ENCODE measurements around the gene FBLN1.
"Not testable (repeated sequence)": the region's sequence is repeated elsewhere in the genome, so short reads cannot be mapped to it uniquely, and the experiment has no call there.

FBLN1 gene

GRCh38 chr22:45616432-45616831, 113.7 kb downstream of the FBLN1 start:
- no peak for DNase-seq

DNA sequence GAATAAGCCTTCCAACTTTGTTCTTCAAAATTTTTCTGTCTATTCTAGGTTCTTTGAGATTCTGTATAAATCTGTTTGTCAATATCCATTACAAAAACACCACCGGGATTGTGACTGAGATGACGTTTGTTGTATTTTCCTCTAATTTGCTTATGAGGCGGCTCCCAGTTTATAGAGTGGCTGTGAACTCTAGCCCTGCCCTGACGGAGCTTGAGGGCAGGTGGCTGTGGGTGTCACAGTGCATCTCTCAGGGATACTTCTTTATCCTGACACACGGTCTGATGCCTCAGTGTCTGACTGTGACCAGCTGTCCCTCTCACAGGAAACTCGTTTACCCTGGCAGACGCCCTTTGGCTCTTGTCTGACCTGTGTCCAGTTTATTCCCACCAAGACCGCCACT, 115.3 kb downstream of the FBLN1 start:
- no peak for DNase-seq

DNA sequence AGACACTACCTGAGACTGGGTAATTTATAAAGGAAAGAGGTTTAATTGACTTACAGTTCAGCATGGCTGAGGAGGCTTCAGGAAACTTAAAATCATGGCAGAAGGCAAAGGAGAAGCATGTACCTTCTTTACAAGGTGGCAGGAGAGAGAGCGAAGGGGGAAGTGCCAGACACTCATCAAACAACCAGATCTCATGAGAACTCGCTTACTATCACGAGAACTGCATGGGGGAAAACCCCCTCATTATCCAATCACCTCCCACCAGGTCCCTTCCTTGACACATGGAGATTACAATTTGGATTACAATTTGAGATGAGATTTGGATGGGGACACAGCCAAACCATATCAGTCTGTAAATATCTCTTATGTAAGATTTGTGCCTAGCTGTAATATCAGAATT, 118.0 kb downstream of the FBLN1 start:
- DNase-seq: no peak

GRCh38 chr22:45621836-45622600, 119.3 kb downstream of the FBLN1 start:
- DNase-seq: no peak

GRCh38 chr22:45623464-45624145, 120.9 kb downstream of the FBLN1 start:
- DNase-seq: not testable (repeated sequence)

- DNase-seq: no peak
Observed at GRCh38 chr22:45626198-45626651, 123.5 kb downstream of the FBLN1 start.

- DNase-seq: no peak
Observed at GRCh38 chr22:45627489-45628233, 125.0 kb downstream of the FBLN1 start.

- no peak for DNase-seq
Observed at GRCh38 chr22:45628515-45628914, 125.8 kb downstream of the FBLN1 start.

DNA sequence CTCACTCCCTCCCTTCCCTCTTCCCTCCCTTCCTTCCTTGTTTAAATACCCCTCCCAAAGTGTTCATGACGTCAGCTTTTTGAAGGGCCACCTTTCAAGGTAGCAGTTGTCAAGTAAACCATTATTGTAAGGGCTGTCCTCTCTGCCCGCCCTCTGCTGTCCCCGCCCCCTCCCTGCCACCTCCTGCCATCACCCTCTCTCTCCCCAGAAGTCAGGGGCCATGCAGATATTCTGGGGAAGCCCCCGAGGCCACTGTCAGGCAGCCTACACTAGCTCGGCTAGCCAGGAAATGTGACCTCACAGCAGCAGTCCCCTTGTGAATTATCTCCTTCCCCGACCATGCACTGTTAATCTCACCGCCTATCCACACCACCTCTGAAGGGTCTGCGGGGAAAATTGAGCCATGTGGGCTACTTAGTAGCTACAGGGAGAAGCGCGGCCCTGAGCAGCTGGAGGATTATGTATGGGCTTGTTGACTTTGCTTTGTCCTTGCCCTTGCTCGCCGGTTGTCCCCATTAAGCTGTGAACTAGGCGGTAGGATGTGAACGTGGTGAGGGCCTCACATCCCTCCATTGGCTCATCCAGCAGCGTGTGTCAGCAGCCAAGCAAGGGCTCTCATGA, 126.9 kb downstream of the FBLN1 start:
- DNase-seq: no peak

DNA sequence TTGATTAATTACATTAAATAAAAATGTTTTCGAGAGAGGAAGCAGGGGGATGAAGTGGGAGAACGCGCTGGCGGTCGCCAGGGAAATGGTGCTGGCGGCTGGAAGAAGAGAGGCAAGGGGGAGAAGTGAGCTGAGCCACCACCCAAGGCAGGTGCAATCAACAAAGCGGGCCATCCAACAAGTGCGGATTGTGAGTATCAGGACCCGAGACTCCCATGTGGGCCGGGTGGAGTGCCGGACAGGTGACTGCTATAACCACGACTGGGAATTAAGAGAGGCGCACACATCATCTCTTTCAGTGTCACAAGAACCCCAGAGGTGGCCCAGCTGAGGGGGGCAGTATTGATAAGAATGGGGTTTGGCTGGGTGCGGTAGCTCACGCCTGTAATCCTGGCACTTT, 127.8 kb downstream of the FBLN1 start:
- no peak for DNase-seq

- no peak for DNase-seq
Observed at GRCh38 chr22:45631140-45631840, 128.6 kb downstream of the FBLN1 start.

- DNase-seq: no peak
Observed at GRCh38 chr22:45631841-45632238, 129.2 kb downstream of the FBLN1 start.

DNA sequence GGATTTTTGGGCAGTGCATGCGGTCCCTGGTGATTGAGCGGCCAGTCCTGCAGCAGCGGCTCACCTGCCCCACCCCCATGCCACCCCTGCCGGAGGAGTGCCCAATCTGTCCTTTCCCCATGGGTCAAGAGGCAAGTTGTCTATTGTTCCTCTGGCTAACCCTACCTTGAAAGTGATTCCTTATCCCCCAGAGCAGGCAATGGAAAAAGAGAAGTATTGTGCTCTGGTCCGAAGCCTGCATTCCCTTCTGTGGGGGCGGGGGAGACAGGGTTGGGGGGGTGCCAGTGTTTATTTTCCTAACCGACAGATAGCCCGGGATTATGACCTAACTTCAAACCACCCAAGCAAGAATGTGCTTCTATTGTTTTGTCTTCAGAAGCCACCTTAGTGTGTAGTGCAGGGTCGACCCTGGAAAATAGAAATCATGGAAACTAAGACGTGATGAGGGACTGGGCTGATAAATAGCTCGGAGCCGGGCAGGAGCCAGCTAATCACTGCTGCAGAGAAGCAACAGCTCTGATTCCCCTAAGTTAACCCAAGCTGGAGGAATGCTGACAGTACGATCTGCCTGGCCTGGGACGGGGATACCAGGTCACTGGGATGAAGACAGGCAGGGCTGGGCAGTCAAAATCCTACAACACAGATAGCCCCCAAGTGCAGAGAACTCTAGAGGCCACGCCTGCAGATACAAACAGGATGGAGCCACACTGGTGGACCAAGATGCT, 130.3 kb downstream of the FBLN1 start:
- DNase-seq: no peak

GRCh38 chr22:45636683-45637082, 134.0 kb downstream of the FBLN1 start:
- DNase-seq: no peak

DNA sequence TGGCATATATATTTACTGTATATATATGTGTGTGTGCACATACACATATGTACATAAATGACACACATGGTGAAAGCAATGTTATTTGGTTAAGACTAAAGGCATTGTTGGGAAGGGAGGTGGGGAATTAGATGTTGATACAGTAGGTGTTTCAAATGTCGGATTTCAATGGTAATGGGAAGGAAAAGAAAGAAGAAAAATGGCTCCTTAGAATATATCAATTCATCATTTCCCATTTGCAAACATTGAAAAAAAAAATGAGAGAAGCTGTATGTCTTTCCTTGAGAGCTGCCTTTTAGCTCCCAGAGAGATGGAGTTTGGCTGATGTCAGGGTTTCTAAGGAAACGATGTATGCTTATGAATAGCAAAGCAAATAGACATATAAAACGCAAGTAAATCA, 135.5 kb downstream of the FBLN1 start:
- no peak for DNase-seq

- DNase-seq: no peak
Observed at GRCh38 chr22:45638834-45639746, 136.4 kb downstream of the FBLN1 start.

DNA sequence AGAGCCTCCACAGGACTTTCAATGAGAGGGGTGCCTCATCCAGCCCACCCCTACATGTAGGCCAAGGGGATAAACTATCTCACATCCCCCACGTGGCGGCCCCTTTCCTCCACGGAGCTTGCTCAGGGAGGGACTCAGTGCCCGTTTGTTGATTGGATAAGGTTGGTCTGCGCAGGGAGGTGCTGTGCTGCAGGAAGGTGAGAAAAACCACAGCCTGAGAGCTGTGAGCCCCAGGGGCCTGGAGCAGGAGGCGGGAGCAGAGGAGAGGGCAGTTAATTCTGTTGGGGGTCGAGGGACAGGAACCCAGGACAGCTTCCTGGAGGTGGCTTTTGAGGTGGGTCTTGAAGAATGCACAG, 137.0 kb downstream of the FBLN1 start:
- DNase-seq: no peak

DNA sequence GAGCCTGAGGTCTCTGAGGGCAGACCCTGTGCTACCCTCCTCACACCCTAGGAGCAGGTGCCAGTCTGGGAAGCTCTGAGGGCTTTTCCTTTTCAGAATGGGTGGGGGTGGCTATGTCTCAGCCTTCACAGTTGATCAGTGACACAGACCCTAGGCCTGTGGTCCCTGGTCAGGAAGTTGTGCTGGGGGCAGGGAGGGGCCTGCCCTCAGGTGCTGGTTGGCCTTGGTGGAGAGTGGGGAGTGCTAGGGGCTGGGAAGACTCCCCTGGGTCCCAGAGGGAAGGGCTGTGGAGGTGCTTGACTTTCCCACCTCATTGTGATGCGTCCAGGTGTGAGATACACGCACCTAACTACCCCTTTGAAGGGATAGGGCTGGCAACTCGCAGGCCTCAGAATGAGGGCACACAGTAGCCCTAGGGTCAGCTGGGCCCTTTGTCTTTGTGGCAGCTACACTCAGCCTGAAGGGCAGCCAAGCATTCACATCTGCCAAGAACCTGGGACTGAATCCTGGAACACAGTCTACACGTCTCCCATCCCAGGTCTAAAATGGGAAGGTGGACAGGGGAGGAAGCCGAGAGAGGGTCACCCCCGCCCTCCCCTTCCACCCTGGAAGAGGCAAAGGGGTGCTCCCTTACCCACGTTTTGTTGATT, 137.7 kb downstream of the FBLN1 start:
- DNase-seq: no peak

DNA sequence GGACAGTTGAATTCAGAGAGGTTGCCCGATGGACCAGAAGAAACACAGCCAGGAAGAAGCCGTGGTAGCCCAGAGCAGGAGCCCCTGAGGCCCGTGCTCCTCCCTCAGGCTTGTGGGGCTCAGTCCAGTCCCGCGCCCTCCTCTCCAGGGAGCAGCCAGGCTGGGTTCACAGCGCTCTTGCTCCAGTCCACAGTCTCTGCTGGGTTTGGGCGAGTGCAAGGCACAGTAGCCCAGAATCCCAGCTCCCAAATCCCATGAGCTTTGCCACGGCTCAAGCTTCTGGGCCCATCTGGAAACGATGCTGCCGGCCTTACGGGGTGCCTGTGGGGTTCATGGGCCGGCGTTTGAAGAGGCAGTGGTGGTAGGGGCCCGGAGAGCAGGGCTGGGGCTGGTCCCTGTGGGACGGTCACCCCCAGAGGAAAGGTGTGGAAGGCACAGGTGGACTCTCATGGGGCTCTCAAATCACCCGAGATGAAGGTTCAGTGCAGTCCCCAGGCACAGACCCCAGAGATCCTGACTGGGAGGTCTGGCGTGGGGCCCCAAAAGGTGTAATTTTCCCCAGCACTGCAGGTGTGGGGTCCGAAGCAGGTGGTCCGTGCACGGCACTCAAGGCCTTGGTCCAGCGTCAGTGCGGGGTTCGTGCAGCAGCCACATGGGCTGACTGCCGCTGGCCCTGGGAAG, 138.4 kb downstream of the FBLN1 start:
- no peak for DNase-seq

DNA sequence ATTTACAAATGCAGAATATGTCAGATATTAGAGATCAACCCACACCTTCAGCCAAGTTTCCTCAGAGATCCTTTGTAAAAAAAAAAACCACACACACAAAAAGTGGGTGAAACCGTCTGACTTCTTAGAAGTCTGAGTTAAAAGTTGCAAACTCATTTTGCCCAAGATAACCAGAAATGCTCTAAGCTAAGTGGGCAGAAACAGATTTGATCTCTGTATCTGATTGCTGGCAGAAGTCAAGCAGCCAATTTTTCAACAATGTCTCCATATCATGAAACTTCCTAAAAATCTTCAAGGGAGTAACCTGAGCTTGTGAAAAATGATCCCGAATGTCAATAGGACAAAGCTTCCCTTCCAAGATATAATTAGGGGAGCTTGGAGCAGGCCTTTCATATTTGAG, 140.3 kb downstream of the FBLN1 start:
- no peak for DNase-seq
